NCI-H2227 (cell line): ENCODE measurements around the gene RSAD1.
"Not testable (repeated sequence)": the region's sequence is repeated elsewhere in the genome, so short reads cannot be mapped to it uniquely, and the experiment has no call there.

ENCODE experiments used
- DNase-seq: peaks from one replicate; lab custom pipeline; 2025; ENCODE audit not compliant: unreplicated experiment; lab: John Stamatoyannopoulos, UW

RSAD1 gene

DNA sequence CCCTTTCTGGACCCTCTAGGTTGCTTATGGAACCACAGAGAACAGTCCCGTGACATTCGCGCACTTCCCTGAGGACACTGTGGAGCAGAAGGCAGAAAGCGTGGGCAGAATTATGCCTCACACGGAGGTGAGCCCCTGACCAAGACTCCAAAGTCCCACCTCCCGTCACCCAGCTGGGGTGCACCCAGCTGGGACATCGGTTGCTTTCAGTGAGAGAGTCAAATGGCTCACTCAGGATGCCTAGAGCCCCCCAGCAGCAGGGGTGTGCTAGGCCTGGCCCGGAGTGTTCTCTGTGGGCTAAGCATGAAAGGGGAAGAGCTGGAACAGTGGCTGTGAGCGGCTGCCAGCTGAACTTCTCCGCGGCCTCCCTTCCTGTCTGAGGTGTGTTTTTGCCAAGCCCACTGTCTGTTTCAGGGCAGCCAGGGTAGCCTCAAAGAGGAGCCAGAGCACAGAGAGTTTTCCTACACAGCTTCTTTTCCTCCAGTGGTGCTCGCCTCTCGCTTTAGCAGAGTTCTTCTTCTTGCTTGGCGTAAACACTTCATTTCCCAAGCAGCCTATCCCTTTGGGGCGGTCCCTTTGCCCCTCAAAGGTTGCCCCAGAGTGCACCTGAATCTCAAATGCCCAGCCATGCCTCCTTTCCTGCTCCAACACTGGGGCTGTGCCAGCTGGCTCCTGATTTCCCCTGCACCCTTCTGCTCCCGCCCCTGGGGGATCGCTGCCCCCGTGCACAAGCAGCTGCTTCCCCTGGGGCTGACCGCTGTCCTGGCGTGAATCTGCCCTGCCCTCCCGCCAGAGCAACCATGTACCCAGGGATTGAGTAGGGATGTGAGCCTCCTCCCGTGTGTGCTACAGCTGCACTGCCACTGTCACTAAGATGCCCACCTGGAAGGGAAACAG lies 7.4 kb upstream of the RSAD1 start:
- no peak for DNase-seq

DNA sequence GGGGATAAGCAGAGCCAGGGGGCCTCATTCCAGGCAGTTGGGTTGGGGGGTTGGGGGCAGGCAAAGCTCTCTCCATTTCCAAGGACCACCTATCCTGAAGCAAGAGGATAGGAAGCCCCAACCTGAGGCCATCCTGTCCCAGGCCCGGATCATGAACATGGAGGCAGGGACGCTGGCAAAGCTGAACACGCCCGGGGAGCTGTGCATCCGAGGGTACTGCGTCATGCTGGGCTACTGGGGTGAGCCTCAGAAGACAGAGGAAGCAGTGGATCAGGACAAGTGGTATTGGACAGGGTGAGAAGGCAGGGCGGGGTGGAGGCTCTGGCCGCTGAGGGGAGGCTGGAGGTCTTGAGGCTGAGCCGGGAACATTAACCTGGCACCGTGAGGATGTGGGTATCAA lies 6.4 kb upstream of the RSAD1 start:
- DNase-seq: no peak

- not testable (repeated sequence) for DNase-seq
These were observed 5.9 kb upstream of the RSAD1 start for GRCh38 chr17:50472761-50473161.

DNA sequence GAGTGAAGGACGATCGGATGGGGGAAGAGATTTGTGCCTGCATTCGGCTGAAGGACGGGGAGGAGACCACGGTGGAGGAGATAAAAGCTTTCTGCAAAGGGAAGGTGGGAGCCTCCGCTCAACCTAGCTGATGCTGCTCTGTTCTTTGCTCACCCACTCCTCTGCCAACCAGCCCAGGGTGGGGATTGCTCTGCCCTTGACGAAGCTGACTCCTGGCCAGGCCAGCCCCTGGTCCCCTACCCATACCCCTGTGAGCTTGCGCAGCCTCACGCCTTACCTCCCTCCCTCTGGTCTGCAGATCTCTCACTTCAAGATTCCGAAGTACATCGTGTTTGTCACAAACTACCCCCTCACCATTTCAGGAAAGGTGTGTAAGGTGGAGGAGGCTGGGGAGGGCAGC lies 4.8 kb upstream of the RSAD1 start:
- no peak for DNase-seq

- no peak for DNase-seq
These were observed 4.1 kb upstream of the RSAD1 start for GRCh38 chr17:50474523-50474922.

GRCh38 chr17:50475362-50475761 lies 3.3 kb upstream of the RSAD1 start:
- DNase-seq: no peak

DNA sequence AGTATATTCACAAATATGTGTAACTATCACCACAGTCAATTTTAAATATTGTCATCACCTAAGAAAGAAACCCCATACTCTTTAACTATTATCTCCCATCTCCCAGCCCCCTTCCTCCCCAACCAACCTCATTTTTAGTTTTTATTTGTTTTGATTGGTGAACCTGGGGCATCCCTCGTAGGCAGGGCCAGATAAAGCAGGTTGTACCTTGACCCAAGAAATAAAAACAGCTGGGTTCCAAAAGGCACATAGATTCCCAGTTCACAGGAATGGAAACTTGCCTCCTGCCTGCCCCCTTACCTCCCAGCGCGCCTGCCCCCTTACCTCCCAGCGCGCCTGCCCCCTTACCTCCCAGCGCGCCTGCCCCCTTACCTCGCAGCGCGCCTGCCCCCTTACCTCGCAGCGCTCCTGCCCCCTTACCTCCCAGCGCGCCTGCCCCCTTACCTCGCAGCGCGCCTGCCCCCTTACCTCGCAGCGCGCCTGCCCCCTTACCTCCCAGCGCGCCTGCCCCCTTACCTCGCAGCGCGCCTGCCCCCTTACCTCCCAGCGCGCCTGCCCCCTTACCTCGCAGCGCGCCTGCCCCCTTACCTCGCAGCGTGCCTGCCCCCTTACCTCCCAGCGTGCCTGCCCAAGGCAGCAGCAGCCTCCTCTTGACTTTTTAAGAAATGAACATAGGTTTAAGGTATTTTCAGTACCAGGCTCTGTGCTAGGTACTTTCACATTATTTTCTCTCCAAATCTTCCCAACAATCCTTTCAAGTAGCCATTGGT lies 2.7 kb upstream of the RSAD1 start:
- not testable (repeated sequence) for DNase-seq

DNA sequence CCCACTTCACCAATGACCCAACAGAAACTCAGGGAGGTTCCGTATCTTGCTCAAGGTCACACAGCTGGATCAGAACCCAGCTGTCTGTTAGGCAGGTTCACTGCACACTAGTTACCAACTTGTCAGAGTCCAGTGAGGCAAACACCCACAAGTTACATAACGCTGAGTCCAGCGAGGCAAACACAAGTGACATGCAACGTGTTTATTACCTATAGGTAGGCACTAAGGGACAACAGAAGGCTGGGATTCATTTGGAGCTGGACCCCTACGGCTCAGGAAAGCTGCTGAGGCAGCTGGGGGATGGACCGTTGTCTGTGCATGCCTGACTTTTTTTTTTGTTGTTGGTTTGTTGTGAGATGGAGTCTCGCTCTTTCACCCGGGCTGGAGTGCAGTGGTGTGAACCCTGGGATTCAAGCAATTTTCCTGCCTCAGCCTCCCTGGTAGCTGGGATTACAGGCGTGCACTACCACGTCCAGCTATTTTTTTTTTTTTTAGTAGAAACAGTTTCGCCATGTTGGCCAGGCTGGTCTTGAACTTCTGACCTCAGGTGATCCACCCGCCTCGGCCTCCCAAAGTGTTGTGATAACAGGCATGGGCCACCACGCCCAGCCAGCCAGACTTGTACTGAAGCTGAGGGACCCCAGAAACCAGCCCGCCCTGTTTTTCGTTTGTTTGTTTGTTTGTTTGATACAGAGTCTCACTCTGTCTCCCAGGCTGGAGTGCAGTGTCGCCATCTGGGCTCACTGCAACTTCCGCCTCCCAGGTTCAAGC lies 1.9 kb upstream of the RSAD1 start:
- DNase-seq: no peak

GRCh38 chr17:50477976-50478375 lies 684 bp upstream of the RSAD1 start:
- DNase-seq: no peak

DNA sequence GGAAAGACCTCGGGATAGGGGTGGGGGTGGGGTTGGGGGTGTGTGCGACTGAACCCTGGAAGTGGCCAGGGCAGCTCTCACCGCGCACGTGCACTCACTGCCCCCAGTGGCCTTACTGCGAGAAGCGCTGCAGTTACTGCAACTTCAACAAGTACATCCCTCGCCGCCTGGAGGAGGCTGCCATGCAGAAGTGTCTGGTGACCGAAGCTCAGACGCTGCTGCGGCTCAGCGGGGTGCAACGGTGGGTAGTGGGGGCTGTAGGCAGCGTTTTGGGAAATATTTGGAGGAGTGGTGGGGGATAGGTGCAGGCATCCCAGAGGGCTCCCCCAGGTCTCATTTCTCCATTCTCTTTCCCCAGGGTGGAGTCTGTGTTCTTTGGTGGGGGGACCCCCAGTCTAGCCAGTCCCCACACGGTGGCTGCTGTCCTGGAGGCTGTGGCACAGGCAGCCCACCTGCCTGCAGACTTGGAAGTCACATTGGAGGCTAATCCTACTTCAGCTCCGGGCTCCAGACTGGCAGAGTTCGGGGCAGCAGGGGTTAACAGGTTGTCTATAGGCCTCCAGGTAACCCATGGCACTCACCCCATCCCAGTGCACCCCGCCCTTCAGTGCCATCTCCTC lies 972 bp downstream of the RSAD1 start:
- DNase-seq: peak; percentile 82

GRCh38 chr17:50480142-50480764 lies 1.6 kb downstream of the RSAD1 start:
- DNase-seq: no peak

DNA sequence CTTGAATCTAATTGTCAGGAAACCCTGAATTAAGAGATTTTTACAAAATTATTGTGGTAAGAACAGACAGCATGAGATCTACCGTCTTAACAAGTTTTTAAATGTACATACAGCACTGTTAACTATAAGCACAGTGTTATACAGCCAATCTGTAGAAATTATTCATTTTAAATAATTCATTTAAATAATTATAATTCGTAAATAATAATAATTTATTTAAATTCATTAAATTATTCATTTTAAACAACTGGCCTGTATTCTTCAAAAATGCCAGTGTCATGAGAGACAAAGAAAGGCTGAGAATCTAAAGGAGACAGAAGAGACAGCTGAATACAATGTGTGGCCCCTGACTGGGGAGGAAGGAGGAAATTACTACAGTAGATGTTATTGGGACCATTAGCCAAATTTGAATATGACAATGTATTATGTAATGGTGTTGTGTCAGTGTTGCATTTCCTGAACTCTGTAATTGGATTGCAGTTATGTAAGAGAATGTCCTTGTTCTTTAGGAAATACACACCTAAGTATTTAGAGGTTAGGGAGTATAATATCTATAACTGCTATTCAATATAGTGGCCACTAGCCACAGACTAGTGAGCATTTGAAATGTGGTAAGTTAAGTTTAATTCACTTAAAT lies 2.3 kb downstream of the RSAD1 start:
- no peak for DNase-seq

DNA sequence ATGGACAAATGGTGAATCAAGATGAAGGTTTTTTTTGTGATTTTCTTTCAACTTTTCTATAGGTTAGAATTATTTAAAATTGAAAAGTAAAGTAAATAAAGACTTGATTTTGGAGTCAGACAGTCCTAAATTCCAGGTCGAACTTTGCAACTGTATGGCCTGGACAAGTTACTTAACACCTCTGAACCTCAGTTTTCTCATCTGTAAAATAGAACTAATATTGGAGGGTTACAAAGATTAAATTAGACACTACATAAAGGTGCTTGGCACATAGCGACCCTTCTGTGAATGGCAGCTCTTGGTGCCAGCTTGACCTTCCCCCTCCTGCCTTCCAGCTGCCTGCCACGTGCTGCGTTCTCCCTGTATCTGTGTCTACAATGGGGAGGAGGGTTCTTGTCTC lies 3.0 kb downstream of the RSAD1 start:
- no peak for DNase-seq

DNA sequence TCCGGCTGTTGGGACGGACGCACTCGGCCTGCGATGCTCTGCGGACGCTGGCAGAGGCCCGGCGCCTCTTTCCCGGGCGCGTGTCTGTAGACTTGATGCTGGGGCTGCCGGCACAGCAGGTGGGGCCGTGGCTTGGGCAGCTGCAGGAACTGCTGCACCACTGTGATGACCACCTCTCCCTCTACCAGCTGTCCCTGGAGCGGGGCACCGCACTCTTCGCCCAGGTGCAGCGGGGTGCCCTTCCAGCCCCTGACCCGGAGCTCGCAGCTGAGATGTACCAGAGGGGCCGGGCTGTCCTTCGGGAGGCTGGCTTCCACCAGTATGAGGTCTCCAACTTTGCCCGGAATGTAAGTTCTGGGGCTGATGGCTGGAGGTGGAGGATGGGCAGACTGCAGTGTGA lies 3.5 kb downstream of the RSAD1 start:
- DNase-seq: no peak

- DNase-seq: peak; percentile 81
These were observed 3.9 kb downstream of the RSAD1 start for GRCh38 chr17:50482516-50482915.

DNA sequence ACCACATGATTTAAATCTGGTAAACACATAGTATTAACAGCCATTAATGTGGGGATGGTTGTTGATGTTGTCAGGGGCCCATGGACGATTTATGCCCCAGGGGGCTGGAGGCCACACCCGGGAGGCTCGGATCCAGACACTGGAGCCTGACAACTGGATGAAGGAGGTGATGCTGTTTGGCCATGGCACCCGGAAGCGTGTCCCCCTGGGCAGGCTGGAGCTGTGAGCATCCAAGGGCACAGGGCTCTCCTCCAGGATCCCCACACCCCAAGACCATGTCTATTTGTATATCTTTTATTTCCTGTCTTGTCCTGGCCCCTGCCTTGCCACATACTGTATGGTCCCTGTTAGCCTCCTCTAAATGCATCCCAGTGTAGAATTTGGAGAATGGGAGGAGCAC lies 4.6 kb downstream of the RSAD1 start:
- DNase-seq: no peak

DNA sequence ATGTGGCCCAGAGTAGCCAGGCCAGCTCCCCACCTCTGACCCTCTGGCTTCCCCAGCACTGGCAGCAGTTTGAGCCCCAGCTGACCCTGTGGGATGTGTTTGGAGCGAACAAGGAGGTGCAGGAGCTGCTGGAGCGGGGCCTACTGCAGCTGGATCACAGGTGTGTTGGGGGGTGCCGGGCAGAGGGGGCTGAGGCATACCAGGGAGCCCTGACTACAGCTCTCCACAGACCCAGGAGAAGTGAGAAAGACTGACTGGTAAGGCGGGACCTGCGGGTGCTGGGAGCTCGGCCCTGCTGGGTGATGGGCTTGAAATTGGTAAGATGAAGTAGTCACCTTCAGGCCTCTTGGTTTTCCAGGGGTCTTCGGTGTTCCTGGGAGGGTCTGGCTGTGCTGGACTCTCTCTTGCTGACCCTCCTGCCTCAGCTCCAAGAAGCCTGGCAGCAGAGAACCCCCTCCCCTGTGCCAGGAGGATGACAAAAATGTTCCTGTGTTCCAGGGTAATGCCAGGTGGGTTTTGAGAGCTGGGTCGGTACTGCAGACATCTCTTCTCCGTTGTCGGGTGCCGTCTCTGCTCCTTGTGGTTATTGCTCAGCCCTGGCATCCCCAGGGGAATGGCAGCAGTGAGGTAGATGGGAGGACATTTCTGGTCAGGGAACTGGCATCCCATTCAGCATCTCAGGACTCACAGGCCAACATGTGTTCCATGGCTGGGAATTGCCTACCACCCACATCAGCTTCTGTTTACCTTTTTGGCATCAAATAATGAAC lies 5.9 kb downstream of the RSAD1 start:
- DNase-seq: no peak

DNA sequence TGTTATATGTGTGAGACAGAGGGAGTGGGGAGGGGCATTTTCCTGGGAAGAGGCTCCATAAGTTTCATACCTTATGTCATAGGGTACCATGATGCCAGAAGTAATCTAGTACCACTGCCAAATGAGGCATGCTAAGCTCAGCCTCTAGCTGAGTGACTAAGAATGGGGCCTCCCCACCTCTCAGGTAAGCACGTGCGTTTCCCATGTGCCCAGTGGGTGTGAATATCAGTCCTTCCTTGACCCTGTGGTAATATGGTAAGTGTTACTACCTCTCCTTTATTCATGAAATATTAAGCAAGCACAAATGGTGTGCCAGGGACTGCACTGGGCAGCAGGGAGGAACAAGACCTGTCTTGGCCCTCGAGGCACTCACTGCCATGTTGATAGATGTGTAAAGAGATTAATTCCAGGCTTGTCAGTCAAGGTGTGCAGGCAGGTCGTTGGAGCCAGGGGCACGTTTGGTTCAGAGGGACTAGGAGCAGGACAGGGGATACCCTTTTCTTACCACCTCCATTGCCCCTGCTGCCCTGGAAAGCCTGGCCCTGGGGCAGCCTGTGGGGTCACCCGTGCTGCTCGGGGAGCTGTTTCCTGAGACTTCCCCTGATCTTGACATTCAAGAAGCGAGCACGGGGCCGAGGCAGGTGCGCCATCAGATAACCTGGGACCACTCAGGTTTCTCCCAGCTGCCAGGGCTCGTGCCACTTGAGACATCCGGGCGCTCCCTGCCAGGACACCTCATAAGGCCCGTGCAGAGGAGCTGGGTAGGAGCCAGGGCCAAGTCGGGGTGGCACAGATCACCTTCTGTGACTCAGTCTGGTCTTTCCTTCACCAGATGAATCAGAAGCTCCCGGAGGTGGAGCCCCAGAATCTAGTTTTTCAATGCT lies 8.8 kb downstream of the RSAD1 start:
- DNase-seq: no peak
